OCI-M2 (cell line): ENCODE results near the gene PREPL.

ENCODE experiments used
- DNase-seq: peaks from one replicate; lab custom pipeline; 2025; ENCODE audit not compliant: unreplicated experiment; lab: John Stamatoyannopoulos, UW

PREPL gene

GRCh38 chr2:44297431-44297830 lies 63.9 kb downstream of the PREPL start:
- DNase-seq, result no peak

DNA sequence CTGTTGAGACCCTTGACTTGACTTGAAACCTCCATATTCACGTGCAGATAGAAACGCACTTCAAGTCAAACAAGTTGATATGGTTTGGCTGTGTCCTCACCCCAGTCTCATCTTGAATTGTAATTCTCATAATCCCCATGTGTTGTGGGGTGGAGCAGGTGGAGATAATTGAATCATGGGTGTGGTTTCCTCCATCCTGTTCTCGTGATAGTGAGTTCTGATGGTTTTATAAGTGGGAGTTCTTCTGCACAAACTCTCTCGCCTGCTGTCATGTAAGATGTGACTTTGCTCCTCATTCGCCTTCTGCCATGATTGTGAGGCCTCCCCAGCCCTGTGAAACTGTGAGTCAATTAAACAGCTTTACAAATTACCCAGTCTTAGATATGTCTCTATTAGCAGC lies 64.6 kb downstream of the PREPL start:
- no peak for DNase-seq

DNA sequence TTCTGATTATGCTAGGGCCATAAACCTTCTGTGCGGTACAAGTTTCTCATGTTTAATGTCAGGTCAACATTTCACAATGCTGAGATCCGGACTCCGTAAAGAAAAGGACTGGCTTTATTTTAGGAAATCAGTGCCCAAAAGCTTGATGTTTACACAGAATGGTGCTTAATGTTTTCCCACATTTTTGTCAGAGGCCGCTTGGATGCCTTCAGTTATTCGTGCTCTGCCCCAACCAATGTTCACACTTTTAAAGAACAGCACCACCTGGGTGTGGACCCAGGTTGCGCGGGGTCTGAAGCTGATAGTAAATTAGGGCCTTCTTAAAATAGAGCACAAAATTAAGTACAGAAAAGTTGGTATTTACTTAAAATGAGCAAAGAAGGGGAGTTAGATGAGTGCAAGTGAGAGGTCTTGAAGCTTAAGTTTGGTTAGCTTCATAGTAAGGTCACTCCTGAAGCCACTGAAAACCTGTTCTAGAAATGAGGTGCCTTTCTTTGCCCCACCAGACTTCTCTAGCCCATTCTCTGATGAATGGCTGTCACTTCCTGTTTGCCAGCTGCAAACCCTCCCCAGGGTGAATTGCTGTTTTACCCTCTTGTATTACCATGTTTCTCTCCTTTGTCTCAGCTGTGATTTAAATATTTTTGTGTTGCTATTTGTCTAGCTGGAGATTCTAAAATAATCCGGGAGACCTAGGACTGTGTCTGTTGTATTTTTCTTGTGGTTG lies 65.5 kb downstream of the PREPL start:
- DNase-seq, result no peak

DNA sequence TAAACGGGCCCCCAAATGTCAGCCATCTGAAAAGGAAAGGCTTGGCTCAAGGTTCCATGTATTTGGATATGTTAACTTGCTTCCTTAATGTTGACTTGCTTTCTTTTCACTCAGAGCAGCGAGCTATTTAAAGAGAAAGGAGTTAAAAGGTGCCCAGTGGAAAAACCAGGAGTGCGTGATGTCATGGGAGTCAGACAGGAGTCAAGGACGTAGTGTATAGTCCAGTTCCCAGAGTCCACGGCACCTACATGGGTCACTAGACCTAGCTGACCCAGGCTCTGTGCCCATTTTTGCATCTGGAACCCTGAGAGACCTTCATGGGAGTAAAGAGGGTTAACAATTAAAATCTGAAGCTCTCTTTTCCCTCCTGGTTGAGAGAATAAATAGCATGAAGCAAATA lies 66.2 kb downstream of the PREPL start:
- no peak for DNase-seq

DNA sequence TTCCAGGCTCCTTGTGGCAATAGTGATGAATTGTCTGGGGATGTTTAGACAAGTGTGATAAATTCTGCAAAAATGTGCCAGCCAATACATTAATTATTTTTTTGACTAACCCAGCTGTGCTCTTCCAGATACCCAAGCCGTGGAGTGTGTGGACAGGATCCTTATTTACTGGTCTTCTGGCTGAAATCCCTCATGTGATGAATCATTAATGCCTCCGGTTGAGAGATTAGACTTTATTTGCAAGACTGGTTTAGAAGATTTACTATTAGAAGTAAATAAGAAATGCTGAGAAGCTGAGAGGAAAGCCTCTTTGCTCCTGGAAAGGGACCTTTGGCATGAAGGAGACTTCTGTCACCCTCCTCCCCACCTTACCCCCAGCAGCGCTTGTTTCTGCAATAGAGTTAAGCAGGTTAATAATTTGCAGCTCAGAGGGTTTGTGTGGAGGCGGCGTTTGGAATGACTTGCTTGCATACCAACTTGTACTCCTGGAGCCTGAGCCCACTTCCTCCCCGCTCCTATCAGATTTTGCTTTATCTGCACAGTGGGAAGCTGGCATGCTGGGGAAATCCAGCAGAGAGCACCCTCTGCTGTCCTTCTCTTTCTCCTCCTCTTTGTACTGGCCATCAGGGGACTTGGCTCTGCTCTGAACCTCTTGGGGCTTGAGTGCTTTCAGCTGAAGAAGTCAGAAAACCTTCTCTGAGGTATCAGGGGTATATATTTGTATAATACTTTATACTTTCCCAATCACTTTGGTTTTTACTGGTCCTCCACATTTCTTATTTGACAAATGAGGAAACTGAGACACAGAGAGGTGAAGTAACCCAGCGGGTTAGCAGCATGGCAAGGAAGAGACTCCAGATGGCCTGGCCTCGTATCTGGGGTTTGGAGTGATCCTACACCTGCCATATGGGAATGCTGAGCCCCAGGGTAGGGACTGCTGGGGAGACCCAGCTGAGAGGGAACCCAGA lies 69.7 kb downstream of the PREPL start:
- DNase-seq, result no peak

- DNase-seq, result no peak
Observed at GRCh38 chr2:44290261-44290660, 71.0 kb downstream of the PREPL start.

DNA sequence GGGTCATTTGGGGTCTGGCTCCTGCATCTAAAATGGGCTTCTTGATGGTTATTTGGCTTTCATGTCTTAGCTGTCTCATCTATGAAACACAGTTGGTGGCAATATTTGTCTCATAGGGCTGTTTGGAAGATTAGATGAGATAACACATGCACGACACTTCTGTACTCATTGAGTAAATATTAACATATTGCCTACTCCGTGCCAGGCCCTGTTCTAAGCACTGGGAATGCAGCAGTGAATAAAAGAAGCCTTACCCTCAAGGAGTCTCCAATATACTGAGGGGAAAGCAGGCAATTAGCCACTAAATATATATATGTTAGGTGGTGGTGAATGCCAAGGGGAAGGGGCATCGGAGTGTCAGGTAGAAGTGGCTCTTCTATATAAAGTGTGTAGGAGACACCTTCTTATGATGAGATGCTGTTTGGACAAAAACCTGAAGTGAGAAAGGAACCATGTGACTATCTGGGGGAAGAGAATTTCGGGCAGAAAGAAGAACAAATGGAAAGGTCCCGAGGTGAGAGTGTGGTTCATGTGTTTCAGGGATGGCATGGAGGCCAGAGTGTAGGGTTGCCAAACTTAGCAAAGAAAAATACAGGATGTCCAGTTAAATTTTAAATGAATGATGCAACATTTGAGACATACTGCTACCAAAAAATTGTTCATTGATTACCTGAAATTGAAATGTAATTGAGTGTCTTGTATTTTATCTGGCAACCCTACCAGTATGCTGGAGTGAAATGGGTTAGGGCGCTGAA lies 74.2 kb downstream of the PREPL start:
- no peak for DNase-seq

DNA sequence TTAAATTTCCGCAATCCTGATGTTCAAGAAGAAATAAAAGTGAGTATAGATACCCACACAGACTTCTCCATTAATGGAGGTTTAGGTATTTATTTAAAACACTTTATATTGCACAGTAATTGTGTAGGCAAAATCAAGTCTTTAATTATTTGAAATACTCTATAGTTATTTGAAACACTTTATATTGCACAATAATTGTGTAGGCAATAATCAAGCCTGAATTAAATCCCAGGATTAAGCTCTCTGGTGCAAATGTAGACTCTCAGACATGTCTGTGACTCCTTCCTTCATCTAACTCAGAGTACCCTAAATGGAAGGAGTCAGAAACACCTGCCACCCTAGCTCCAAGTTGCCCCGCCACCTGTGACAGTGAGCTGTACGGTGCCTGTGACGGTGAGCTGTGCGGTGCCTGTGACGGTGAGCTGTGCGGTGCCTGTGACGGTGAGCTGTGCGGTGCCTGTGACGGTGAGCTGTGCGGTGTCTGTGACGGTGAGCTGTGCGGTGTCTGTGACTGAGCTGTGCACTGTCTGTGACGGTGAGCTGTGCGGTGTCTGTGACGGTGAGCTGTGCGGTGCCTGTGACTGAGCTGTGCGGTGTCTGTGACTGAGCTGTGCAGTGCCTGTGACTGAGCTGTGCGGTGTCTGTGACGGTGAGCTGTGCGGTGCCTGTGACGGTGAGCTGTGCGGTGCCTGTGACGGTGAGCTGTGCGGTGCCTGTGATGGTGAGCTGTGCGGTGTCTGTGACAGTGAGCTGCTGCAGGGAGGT lies 75.0 kb downstream of the PREPL start:
- DNase-seq, result no peak

DNA sequence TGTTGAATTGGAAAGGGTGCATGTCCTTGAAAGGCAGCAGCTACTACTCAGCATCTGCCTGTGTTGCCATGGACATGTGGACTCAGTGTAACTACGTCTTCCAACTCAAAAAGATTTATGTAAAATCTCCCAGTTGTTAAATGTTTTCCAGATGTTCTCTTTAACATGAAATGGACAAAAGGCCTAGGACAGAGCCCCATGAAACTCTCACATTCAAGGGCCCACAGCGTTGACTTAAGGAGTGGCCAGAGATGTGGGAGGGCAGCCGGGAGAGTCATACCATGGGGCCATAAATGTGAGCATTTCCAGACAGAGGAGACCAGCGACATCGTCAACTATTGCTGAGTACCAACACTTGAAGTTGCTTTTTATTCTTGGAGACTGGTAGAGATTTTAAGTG lies 76.1 kb downstream of the PREPL start:
- DNase-seq, result no peak

GRCh38 chr2:44283116-44283666 lies 78.1 kb downstream of the PREPL start:
- no peak for DNase-seq

DNA sequence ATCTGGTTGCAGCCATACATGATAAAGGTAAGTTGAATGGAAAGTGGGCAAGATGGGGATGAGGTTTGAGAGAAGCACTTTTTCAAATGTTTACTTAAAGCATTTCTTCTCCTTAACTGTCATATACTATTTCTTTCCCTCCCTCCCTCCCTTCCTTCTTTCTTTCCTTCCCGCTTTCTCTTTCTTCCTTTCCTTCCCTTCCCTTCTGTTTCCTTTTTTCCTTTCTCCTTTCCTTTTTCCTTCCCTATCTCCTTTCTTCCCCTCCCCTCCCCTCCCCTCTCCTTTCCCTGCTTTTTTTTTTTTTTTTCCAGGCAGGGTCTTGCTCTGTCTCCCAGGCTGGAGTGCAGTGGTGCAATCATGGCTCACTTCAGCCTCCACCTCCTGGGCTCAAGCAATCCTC lies 80.4 kb downstream of the PREPL start:
- DNase-seq, result no peak

DNA sequence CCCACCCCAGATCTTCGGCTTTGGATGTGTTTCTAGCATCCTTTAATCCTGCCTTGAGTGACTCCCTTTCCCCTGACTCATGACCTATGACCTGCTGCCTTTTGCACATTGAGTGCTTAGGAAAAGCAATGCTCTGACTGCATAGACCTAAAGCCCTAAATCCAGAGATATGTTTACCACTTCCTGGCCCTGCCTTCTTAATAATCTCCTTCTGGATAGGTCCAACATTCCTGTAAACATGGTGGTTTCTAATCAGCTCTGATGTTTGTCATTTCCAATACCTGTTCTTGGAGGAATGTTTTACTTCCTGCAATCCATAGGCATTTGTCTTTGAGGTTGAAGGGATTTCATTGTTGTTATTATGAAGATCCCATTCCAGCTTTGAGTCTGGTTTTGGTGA lies 83.8 kb downstream of the PREPL start:
- no peak for DNase-seq

DNA sequence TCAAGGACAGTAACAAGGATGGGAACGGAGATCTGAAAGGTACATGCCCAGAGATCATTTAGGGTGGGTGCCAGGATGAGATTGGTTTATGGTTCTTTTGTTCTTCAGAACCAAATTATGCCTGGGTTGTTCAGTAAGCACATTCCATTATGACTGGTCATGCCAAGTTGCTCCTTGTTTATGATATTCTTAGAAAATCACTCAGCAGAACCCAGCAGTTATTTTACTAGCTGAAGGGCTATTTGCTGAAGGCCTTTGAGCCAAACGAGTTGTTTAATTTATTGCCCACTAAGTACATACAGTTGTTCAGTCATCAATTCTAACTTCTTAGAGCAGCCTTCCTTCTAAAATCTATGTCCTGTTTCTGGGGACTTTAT lies 85.4 kb downstream of the PREPL start:
- DNase-seq, result no peak

DNA sequence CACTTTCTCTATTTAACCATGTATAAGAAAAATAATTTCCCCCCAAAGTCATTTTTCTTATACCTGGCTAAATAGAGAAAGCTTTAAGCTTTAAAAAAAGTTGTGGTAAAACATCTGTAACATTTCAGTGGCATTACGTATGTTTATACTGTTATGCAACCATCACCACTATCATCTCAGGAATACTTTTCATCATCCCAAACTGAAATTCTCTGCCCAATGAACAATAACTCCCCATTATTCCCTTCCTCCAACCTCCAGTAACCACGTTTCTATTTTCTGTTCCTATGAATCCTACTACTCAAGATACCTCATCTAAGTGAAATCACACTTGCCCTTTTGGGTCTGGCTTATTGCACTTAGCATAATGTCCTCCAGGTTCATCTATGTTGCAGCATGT lies 87.7 kb downstream of the PREPL start:
- DNase-seq, result no peak

DNA sequence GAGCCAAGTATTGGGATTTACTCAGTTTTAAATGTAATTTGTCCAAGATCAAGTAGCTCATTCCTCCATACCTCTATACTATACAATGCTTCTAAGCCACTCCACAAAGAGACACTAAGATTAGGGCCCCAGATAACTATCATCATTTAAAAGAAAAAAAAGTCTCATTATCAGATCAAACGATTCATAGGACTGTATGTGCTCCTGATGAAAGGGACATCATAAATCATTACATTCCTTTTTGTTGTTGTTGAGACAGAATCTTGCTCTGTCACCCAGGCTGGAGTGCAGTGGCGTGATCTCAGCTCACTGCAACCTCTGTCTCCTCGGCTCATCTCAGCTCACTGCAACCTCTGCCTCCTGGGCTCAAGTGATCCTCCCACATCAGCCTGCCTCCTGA lies 88.2 kb downstream of the PREPL start:
- no peak for DNase-seq

DNA sequence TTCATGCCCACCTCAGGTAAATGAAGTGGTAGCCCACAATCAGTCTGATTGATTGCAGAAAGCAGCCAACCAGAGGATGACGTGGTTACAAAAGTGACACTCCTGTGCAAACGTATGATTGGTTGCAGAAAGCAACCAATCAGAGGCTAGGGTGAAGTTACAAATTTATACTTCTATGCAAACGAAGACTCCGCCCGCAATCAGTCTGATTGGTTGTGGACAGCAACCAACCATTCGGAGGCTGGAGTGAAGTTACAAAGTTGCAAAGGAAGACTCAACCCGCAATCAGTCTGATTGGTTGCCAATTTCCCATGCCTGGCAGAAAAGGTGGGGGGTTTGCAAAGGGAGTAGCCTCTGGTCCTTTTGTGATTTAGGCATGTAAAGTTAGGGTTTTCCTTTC lies 90.0 kb downstream of the PREPL start:
- DNase-seq, result no peak

GRCh38 chr2:44269831-44270230 lies 91.5 kb downstream of the PREPL start:
- no peak for DNase-seq

GRCh38 chr2:44267796-44268648 lies 93.3 kb downstream of the PREPL start:
- no peak for DNase-seq
